NCI-H345 treated with DMSO at 0.1 percent for 48 hours (cell line): Measurements from ENCODE around the gene RTN4RL1.
A peak's percentile ranks its signal among the peaks of the same experiment; 100 is the strongest.

Experiments used
- DNase-seq: peaks from one replicate; lab custom pipeline; 2025; ENCODE audit not compliant: unreplicated experiment; lab: John Stamatoyannopoulos, UW

Gene RTN4RL1

GRCh38 chr17:2047590-2047989 lies 22.5 kb upstream of the RTN4RL1 start:
- DNase-seq, result no peak

- DNase-seq, result no peak
These were observed 19.2 kb upstream of the RTN4RL1 start for GRCh38 chr17:2044263-2044894.

GRCh38 chr17:2043785-2044184 lies 18.7 kb upstream of the RTN4RL1 start:
- DNase-seq, result no peak

- no peak for DNase-seq
These were observed 17.8 kb upstream of the RTN4RL1 start for GRCh38 chr17:2042933-2043332.

GRCh38 chr17:2042390-2042847 lies 17.3 kb upstream of the RTN4RL1 start:
- no peak for DNase-seq

- peak; percentile 76 for DNase-seq
These were observed 16.6 kb upstream of the RTN4RL1 start, which contains the start of gene OVCA2 for GRCh38 chr17:2041561-2042389. Gene OVCA2, plus strand, starts transcription at chr17:2042022. Its CDS starts 26 bp downstream, at chr17:2042048.

GRCh38 chr17:2040942-2041560 lies 15.9 kb upstream of the RTN4RL1 start:
- DNase-seq, result no peak

GRCh38 chr17:2040219-2040827 lies 15.2 kb upstream of the RTN4RL1 start:
- DNase-seq, result no peak

GRCh38 chr17:2037155-2037554 lies 12.0 kb upstream of the RTN4RL1 start:
- DNase-seq, result no peak

GRCh38 chr17:2035541-2036488 lies 10.7 kb upstream of the RTN4RL1 start:
- no peak for DNase-seq

- DNase-seq, result no peak
These were observed 9.8 kb upstream of the RTN4RL1 start for GRCh38 chr17:2034806-2035540.

GRCh38 chr17:2034157-2034556 lies 9.0 kb upstream of the RTN4RL1 start:
- DNase-seq, result no peak

- no peak for DNase-seq
These were observed 8.0 kb upstream of the RTN4RL1 start for GRCh38 chr17:2033153-2033552.

GRCh38 chr17:2030779-2031163 lies 5.6 kb upstream of the RTN4RL1 start:
- DNase-seq, result no peak

GRCh38 chr17:2029911-2030778 lies 5.0 kb upstream of the RTN4RL1 start, which contains the start of gene DPH1:
Gene DPH1, plus strand, starts transcription at chr17:2030153. Its CDS starts 17 bp downstream, at chr17:2030170.
- peak; percentile 49 for DNase-seq

- DNase-seq, result no peak
These were observed 3.6 kb upstream of the RTN4RL1 start for GRCh38 chr17:2028737-2029136.

GRCh38 chr17:2028234-2028614 lies 3.1 kb upstream of the RTN4RL1 start:
- no peak for DNase-seq

GRCh38 chr17:2027528-2028233 lies 2.5 kb upstream of the RTN4RL1 start:
- DNase-seq, result no peak
